ENCODE measurements around the gene RD3L. TPM values are rescaled to one million over a fixed set of nuclear protein-coding genes. Genes with fewer than 3 reads are reported as not detected.
A peak's percentile ranks its signal among the peaks of the same experiment; 100 is the strongest.
"Not testable (repeated sequence)": the region's sequence is repeated elsewhere in the genome, so short reads cannot be mapped to it uniquely, and the experiment has no call there.

RD3L gene
- total RNA-seq, result not detected

DNA sequence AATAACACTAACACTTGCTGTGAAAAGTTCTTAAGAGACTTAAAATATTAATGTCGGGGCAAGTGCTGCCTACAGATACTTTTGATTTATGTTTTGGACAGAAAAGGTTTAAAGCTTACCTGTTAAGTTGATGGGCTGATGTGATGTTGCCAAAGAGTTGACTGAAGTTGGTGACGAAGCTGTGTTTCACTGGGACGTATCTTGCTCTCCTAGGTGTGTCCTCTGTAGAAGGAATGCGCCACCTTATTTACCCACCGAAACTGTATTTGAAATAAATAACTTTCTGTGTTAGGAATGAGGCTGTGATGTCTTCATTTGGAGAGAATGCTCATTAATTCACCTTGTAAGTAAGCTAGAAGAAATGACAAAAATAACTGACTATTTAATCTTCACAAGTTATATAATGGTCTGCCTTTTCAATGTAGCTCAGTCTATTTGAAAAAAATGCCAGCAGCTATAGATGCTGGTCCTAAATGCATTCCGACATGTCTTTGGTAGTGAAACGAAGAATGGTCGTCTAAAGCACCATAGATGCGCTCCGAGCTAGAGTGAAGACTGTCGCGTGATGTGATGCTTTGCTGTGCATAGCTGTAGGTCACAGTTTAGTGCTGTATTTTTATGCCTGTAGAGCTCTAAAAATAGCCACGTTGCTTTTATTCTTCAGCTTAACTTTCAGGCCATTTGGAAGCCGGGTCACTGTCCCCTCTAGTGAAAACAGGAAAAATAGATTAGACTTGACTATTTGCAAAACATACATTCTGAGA lies at the start of gene RD3L:
TSS of gene RD3L (minus strand) at position 557 of the 764 bp plus-strand sequence. CDS start 834 bp downstream, outside the sequence.
- Histone ChIP-seq H3K4me1 (no peaks in the 10 kb centered on the region), H3K36me3 (no peaks in the 10 kb centered on the region), H3K27ac (replicated peaks in 1 of 4) (no peak within 1 kb of the TSS), H3K9me3 (peaks cover 0 to 5% (median 2%) of the 10 kb centered on the region in 4 donors), H3K27me3 (peaks cover 0 to 29% (median 0%) of the 10 kb centered on the region in 4 donors), H3K4me3 (no peak within 1 kb of the TSS)
- intact Hi-C loops (cut with DNase I), result no loop called here
- TF ChIP-seq EP300 (IDR thresholded peaks at IDR 0.05) (no peak), POLR2A (IDR thresholded peaks at IDR 0.05; ENCODE audit: low read depth) (no peak), POLR2AphosphoS5 (IDR thresholded peaks at IDR 0.05) (no peak)
- TF ChIP-seq, protein P1, sequence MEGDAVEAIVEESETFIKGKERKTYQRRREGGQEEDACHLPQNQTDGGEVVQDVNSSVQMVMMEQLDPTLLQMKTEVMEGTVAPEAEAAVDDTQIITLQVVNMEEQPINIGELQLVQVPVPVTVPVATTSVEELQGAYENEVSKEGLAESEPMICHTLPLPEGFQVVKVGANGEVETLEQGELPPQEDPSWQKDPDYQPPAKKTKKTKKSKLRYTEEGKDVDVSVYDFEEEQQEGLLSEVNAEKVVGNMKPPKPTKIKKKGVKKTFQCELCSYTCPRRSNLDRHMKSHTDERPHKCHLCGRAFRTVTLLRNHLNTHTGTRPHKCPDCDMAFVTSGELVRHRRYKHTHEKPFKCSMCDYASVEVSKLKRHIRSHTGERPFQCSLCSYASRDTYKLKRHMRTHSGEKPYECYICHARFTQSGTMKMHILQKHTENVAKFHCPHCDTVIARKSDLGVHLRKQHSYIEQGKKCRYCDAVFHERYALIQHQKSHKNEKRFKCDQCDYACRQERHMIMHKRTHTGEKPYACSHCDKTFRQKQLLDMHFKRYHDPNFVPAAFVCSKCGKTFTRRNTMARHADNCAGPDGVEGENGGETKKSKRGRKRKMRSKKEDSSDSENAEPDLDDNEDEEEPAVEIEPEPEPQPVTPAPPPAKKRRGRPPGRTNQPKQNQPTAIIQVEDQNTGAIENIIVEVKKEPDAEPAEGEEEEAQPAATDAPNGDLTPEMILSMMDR (IDR thresholded peaks at IDR 0.05), result no peak
- DNase-seq (ENCODE audit: extremely low spot score), result no peak
- WGBS, result 76% methylated on average over 14 of the region's 14 CpGs

DNA sequence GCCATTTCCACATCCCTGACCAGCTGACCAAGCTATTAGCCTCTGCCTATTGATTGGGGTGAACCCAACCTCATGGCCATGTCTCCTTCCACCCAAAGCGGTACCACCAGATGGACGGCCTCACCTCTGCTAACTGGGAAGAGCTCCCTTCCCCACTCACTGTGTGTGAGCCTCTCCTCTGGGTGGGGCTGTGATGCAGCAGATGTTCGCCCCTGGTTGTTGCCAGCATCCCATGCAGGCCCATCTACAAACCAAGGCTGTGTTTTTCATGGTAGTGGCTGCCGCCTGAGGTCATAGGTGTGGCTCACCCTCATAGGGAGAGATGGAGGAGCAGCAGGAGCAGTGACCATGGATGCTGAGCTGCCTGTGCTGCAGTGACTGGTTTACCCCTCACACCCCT lies 47.6 kb upstream of the RD3L start:
- H3K9me3 ChIP-seq, result peaks cover 0 to 11% (median 9%) of the 10 kb centered on the region in 4 donors
- intact Hi-C loops (cut with DNase I), result no loop called here
- H3K36me3 ChIP-seq, result no peaks in the 10 kb centered on the region
- peaks cover 0 to 25% (median 0%) of the 10 kb centered on the region in 4 donors for H3K27me3 ChIP-seq
- TF ChIP-seq, protein P1 (IDR thresholded peaks at IDR 0.05), result no peak
- no peak for TF ChIP-seq POLR2A (IDR thresholded peaks at IDR 0.05; ENCODE audit: low read depth)
- no peak for TF ChIP-seq POLR2AphosphoS5 (IDR thresholded peaks at IDR 0.05)
- TF ChIP-seq EP300 (IDR thresholded peaks at IDR 0.05), result no peak
- 91% methylated on average over 4 of the region's 4 CpGs for WGBS
- no peaks in the 10 kb centered on the region for H3K4me1 ChIP-seq
- no peak overlapping the region for H3K27ac ChIP-seq (replicated peaks in 1 of 4)
- no peak for DNase-seq (ENCODE audit: extremely low spot score)
- no peak overlapping the region for H3K4me3 ChIP-seq

DNA sequence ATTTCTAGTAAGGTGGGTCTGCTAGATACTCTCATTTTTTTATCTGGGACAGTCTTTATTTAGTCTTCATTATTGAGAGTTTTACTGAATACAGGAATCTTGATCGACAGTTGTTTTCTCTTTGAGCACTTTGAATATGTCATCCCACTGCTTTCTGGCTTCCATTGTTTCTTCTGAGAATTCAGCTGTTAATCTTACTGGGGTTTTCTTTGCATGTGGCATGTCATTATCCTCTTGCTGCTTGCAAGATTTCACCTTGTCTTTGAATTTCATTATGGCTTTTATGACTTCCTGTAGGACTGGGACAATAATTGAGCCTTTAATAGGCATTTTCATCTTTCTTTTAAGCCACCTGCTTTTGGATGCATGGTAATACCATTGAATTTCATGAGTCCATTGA lies 46.7 kb upstream of the RD3L start:
- H3K9me3 ChIP-seq, result peaks cover 0 to 11% (median 9%) of the 10 kb centered on the region in 4 donors
- no peaks in the 10 kb centered on the region for H3K4me1 ChIP-seq
- DNase-seq (ENCODE audit: extremely low spot score), result no peak
- no peak overlapping the region for H3K4me3 ChIP-seq
- H3K27me3 ChIP-seq, result peaks cover 0 to 25% (median 0%) of the 10 kb centered on the region in 4 donors
- 86% methylated on average over 1 of the region's 1 CpG for WGBS
- no peak for TF ChIP-seq POLR2AphosphoS5 (IDR thresholded peaks at IDR 0.05)
- intact Hi-C loops (cut with DNase I), result no loop called here
- H3K27ac ChIP-seq (replicated peaks in 1 of 4), result no peak overlapping the region
- no peaks in the 10 kb centered on the region for H3K36me3 ChIP-seq

DNA sequence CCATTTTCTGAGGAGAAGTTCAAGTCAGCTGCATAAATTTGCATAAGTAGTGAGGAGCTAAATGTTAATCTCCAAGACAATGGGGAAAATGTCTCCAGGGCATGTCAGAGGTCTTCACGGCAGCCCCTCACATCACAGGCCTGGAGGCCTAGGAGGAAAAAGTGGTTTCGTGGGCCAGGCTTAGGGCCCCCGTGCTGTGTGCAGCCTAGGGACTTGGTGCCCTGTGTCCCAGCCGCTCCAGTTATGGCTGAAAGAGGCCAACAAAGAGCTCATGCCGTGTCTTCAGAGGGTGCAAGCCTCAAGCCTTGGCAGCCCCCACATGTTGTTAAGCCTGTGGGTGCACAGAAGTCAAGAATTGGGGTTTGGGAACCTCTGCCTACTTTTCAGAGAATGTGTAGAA lies 41.9 kb upstream of the RD3L start:
- Histone ChIP-seq H3K27ac (replicated peaks in 1 of 4) (no peak overlapping the region), H3K4me3 (no peak overlapping the region), H3K4me1 (peaks cover 0 to 3% (median 0%) of the 10 kb centered on the region in 4 donors), H3K9me3 (peaks cover 0 to 8% (median 3%) of the 10 kb centered on the region in 4 donors), H3K36me3 (no peaks in the 10 kb centered on the region), H3K27me3 (peaks cover 0 to 6% (median 0%) of the 10 kb centered on the region in 4 donors)
- intact Hi-C loops (cut with DNase I), result no loop called here
- 93% methylated on average over 5 of the region's 5 CpGs for WGBS
- no peak for TF ChIP-seq POLR2AphosphoS5 (IDR thresholded peaks at IDR 0.05)
- TF ChIP-seq, protein P1 (IDR thresholded peaks at IDR 0.05), result no peak
- no peak for TF ChIP-seq EP300 (IDR thresholded peaks at IDR 0.05)
- no peak for TF ChIP-seq POLR2A (IDR thresholded peaks at IDR 0.05; ENCODE audit: low read depth)
- DNase-seq (ENCODE audit: extremely low spot score), result no peak

DNA sequence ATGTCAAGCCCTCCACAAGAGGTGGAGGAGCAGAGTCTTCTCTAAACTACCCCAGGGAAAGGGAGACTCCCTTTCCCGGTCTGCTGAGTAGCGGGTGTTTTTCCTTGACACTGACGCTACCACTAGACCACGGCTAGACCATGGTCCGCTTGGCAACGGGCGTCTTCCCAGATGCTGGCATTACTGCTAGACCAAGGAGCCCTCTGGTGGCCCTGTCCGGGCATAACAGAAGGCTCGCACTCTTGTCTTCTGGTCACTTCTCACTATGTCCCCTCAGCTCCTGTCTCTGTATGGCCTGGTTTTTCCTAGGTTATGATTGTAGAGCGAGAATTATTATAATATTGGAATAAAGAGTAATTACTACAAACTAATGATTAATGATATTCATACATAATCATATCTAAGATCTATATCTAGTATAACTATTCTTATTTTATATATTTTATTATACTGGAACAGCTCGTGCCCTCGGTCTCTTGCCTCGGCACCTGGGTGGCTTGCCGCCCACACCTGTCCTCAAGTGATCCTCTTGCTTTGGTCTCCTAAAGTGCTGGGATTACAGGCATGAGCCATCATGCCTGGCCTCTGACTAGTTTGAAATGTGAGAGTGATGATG lies 38.4 kb upstream of the RD3L start:
- TF ChIP-seq, protein P1 (IDR thresholded peaks at IDR 0.05), result peak; percentile 65 to 76 (median 73)
- H3K9me3 ChIP-seq; DNase-seq (ENCODE audit: extremely low spot score); H3K4me1 ChIP-seq; H3K27me3 ChIP-seq; H3K27ac ChIP-seq (replicated peaks in 1 of 4); intact Hi-C loops (cut with DNase I); H3K36me3 ChIP-seq; H3K4me3 ChIP-seq: not testable (repeated sequence)
- WGBS, result 58% methylated on average over 14 of the region's 14 CpGs

Measured in esophagus muscularis mucosa (tissue), 4 donors.